Measurements from ENCODE around the gene DGKD. TPM values are rescaled to one million over a fixed set of nuclear protein-coding genes. Genes with fewer than 3 reads are reported as not detected.
A peak's percentile ranks its signal among the peaks of the same experiment; 100 is the strongest.

DGKD gene
- total RNA-seq, 1 donor from 2014 or later = 188 TPM

GRCh38 chr2:233413559-233414272 lies 59.4 kb downstream of the DGKD start:
- Mint-ChIP-seq H3K27me3 (no peaks in the 10 kb centered on the region), H3K4me3 (no peak overlapping the region), H3K9me3 (peaks cover 2% of the 10 kb centered on the region), H3K36me3 (ENCODE audit: low read depth) (peaks cover 49% of the 10 kb centered on the region), H3K4me1 (peaks cover 90% of the 10 kb centered on the region), H3K27ac (peak overlapping the region; percentile 80)
- intact Hi-C loops (cut with micrococcal nuclease) = no loop called here
- TF ChIP-seq CTCF (IDR thresholded peaks at IDR 0.05) = no peak
- CTCF ChIA-PET = interaction anchor here (1.8 to 4.4 kb wide), 2 partner anchors 9 to 29 kb away, joined by 7 to 20 read pairs; no protein-coding TSS in a partner anchor
- ATAC-seq (ENCODE audit: low read depth) (no peak), DNase-seq (no peak)
- POLR2A ChIA-PET = interaction anchor here (1.0 kb wide), 1 partner anchor 58 kb away, joined by 3 read pairs; no protein-coding TSS in a partner anchor

- Mint-ChIP-seq H3K4me1 (peaks cover 90% of the 10 kb centered on the region), H3K4me3 (no peak overlapping the region), H3K27ac (peak overlapping the region; percentile 97), H3K27me3 (no peaks in the 10 kb centered on the region), H3K36me3 (ENCODE audit: low read depth) (peaks cover 50% of the 10 kb centered on the region), H3K9me3 (peaks cover 2% of the 10 kb centered on the region)
- TF ChIP-seq CTCF (IDR thresholded peaks at IDR 0.05) = no peak
- DNase-seq (no peak), ATAC-seq (ENCODE audit: low read depth) (no peak)
- CTCF ChIA-PET = interaction anchor here (1.8 to 4.4 kb wide), 2 partner anchors 10 to 29 kb away, joined by 7 to 20 read pairs; no protein-coding TSS in a partner anchor
- intact Hi-C loops (cut with micrococcal nuclease) = no loop called here
- POLR2A ChIA-PET = no interaction called here
Measured at GRCh38 chr2:233414273-233414654, 60.0 kb downstream of the DGKD start.

DNA sequence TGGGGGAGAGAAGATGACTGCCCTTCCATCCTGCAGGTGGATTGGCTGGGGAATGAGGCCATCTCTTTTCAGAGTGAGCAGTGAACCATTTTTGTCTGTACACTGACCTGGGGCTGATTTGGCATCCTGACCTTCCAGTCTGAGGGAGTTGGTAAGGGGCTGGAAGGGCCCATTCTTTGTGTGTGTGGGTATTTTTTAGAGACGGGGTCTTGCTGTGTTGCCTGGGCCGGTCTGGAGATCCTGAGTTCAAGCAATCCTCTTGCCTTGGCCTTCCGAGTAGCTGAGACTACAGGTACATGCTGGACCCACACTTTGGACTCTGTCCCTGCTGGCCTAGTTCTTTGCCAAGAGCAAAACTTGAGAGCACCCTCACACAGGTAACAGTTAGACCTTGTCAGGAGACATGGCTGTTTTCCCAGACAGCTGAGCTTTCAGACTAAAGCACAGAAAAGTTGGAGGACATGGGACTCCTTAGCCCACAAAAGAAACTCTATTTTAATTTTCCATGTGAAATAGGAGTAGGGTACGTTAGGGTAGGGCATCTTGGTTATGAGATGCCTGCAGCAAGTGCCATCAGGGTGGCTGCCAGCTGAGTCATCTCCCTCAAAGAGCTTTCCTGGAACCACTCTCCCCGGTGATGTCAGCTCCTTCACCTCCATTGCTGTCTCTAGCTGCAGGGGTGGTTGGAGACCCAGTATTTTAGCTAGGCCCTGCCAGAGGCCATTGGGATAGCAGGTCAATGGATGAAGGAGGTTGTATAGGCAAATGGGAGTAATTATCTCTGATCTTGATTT lies 60.7 kb downstream of the DGKD start:
- Mint-ChIP-seq H3K36me3 (ENCODE audit: low read depth) (peaks cover 50% of the 10 kb centered on the region), H3K27ac (peak overlapping the region; percentile 97), H3K4me3 (no peak overlapping the region), H3K9me3 (peaks cover 2% of the 10 kb centered on the region), H3K4me1 (peaks cover 90% of the 10 kb centered on the region), H3K27me3 (no peaks in the 10 kb centered on the region)
- ChIA-PET CTCF (interaction anchor here (0.9 to 4.4 kb wide), 4 partner anchors 9 to 28 kb away, joined by 3 to 20 read pairs (median 7); no protein-coding TSS in a partner anchor), POLR2A (no interaction called here)
- no peak for TF ChIP-seq CTCF (IDR thresholded peaks at IDR 0.05)
- no peak for DNase-seq
- intact Hi-C loops (cut with micrococcal nuclease) = loop anchor here (5.0 kb wide), 1 partner anchor 353 kb away; the partner anchor contains the start of gene INPP5D
- no peak for ATAC-seq (ENCODE audit: low read depth)

GRCh38 chr2:233416199-233416598 lies 61.9 kb downstream of the DGKD start:
- no peak for TF ChIP-seq CTCF (IDR thresholded peaks at IDR 0.05)
- H3K27ac Mint-ChIP-seq = peak overlapping the region; percentile 97
- no peaks in the 10 kb centered on the region for H3K27me3 Mint-ChIP-seq
- POLR2A ChIA-PET = no interaction called here
- CTCF ChIA-PET = interaction anchor here (0.9 to 4.4 kb wide), 4 partner anchors 11 to 27 kb away, joined by 3 to 20 read pairs (median 6); no protein-coding TSS in a partner anchor
- peaks cover 92% of the 10 kb centered on the region for H3K4me1 Mint-ChIP-seq
- H3K9me3 Mint-ChIP-seq = peaks cover 2% of the 10 kb centered on the region
- intact Hi-C loops (cut with micrococcal nuclease) = loop anchor here (5.0 kb wide), 1 partner anchor 354 kb away; the partner anchor contains the start of gene INPP5D
- H3K36me3 Mint-ChIP-seq (ENCODE audit: low read depth) = peaks cover 41% of the 10 kb centered on the region
- no peak overlapping the region for H3K4me3 Mint-ChIP-seq
- ATAC-seq (ENCODE audit: low read depth) (no peak), DNase-seq (no peak)
